OCI-LY7 (cell line): ENCODE data around the gene MYBPHL. TPM values are rescaled to one million over a fixed set of nuclear protein-coding genes. Genes with fewer than 3 reads are reported as not detected.

Experiments used
- BruUV-seq: library from RNA; stranded (reverse); fragments of 400-500 nt; replicated peaks from 2 replicates; lab custom pipeline; 2021; lab: Mats Ljungman, UMichigan
- CTCF ChIA-PET: fragments of 300-600 bp; sonication (Branson Sonifier 250); formaldehyde crosslinking; loops from one replicate; lab custom pipeline; 2022; ENCODE audit warnings: antibody characterized with exemption; ENCODE audit not compliant: unreplicated experiment; lab: Charles Lee
- POLR2A ChIA-PET: fragments of 300-600 bp; sonication (Branson Sonifier 250); formaldehyde crosslinking; loops from one replicate; lab custom pipeline; 2022; ENCODE audit warnings: antibody characterized with exemption; lab: Charles Lee
- DNase-seq: peaks from one replicate; pipeline ENCODE4 v3.0.0-alpha.2; 2015; ENCODE audit warnings: low spot score
- H2AFZ ChIP-seq: fragments of 200-600 bp; sonication (generic), shearing (Covaris generic); 2 replicates; pipeline ENCODE4 v1.6.1; 2014; ENCODE audit warnings: mild to moderate bottlenecking, antibody characterized with exemption, low read length, moderate library complexity
- H3K27ac ChIP-seq: fragments of 200-600 bp; sonication (generic); 2 replicates; pipeline ENCODE4 v1.5.1; 2014; ENCODE audit warnings: mixed run types, low read depth, mild to moderate bottlenecking, moderate library complexity, low read length, inconsistent platforms; ENCODE audit not compliant: poor library complexity, severe bottlenecking
- H3K36me3 ChIP-seq: fragments of 200-600 bp; sonication (generic); 2 replicates; pipeline ENCODE4 v1.6.1; 2014; ENCODE audit warnings: mild to moderate bottlenecking, antibody characterized with exemption, low read length, moderate library complexity, mixed read lengths; ENCODE audit not compliant: insufficient read depth
- H3K4me1 ChIP-seq: fragments of 200-600 bp; sonication (generic); 2 replicates; pipeline ENCODE4 v1.5.1; 2014; ENCODE audit warnings: mild to moderate bottlenecking, low read length; ENCODE audit not compliant: insufficient read depth, poor library complexity, severe bottlenecking
- H3K4me2 ChIP-seq: fragments of 200-600 bp; sonication (generic); 2 replicates; pipeline ENCODE4 v1.6.1; 2014; ENCODE audit warnings: mild to moderate bottlenecking, low read length
- H3K4me3 ChIP-seq: fragments of 200-600 bp; sonication (generic); 2 replicates; pipeline ENCODE4 v1.5.1; 2014; ENCODE audit warnings: mild to moderate bottlenecking, low read depth, low read length; ENCODE audit not compliant: poor library complexity, severe bottlenecking
- H3K79me2 ChIP-seq: fragments of 200-600 bp; sonication (generic); 2 replicates; pipeline ENCODE4 v1.6.1; 2016; ENCODE audit warnings: low read depth, mild to moderate bottlenecking, low read length, moderate library complexity, mixed read lengths; ENCODE audit not compliant: insufficient read depth
- H3K9me2 ChIP-seq: fragments of 200-600 bp; sonication (generic); 2 replicates; pipeline ENCODE4 v1.6.1; 2016; ENCODE audit warnings: mild to moderate bottlenecking, low read length, mixed read lengths; ENCODE audit not compliant: insufficient read depth
- H3K9me3 ChIP-seq: fragments of 200-600 bp; sonication (generic); 2 replicates; pipeline ENCODE4 v1.6.1; 2014; ENCODE audit warnings: mild to moderate bottlenecking, mixed run types, low read length, mixed read lengths
- H4K20me1 ChIP-seq: fragments of 200-600 bp; sonication (generic); 2 replicates; pipeline ENCODE4 v1.6.1; 2014; ENCODE audit warnings: mild to moderate bottlenecking, antibody characterized with exemption, low read length, moderate library complexity, mixed read lengths; ENCODE audit not compliant: insufficient read depth
- CTCF ChIP-seq: fragments of 200-600 bp; sonication (generic); conservative IDR thresholded peaks from 2 replicates; pipeline ENCODE4 v1.5.1; 2014; ENCODE audit warnings: mild to moderate bottlenecking, antibody characterized with exemption, low read length, moderate library complexity, mixed read lengths
- EZH2phosphoT487 ChIP-seq: fragments of 200-600 bp; sonication (generic); IDR thresholded peaks from 2 replicates; pipeline ENCODE4 v1.6.1; 2018; ENCODE audit warnings: low read depth, borderline replicate concordance, mild to moderate bottlenecking, mixed run types, antibody characterized with exemption, low read length, moderate library complexity, mixed read lengths
- intact Hi-C: fragments of 100-400 bp; cut with micrococcal nuclease; formaldehyde crosslinking; loops from one replicate; pipeline ENCODE4 v1.10.0; 2022; ENCODE audit not compliant: unreplicated experiment
- total RNA-seq, 2 experiments: library from RNA; depleted of rRNA in 1 of 2; stranded (reverse); fragments of >200 nt in 1 of 2; shearing (Covaris generic) in 1 of 2; gene quantifications; 2 replicates each; pipeline ENCODE4 v1.2.3, GENCODE V29; 2014 to 2022

The MYBPHL gene
- total RNA-seq, 2 experiments from 2014 or later: 0.16 TPM; not detected in 1

GRCh38 chr1:109254621-109255096 lies 52.2 kb downstream of the MYBPHL start:
- POLR2A ChIA-PET: interaction anchor here (1.5 to 1.8 kb wide), 3 partner anchors 144 to 231 kb away, joined by 3 to 10 read pairs (median 4); partner anchors contain the start of genes PSMA5 and SORT1

GRCh38 chr1:109253803-109254620 lies 52.8 kb downstream of the MYBPHL start:
- no peaks in the 10 kb centered on the region for H4K20me1 ChIP-seq
- H3K79me2 ChIP-seq: no peaks in the 10 kb centered on the region
- no TSS peak for BruUV-seq
- peaks cover under 1% of the 10 kb centered on the region; the same call in 1 of the 2 replicates for H3K36me3 ChIP-seq
- H3K9me2 ChIP-seq: no peaks in the 10 kb centered on the region
- no peak for TF ChIP-seq EZH2phosphoT487
- TF ChIP-seq CTCF: 0 out of 2 replicates have a peak, but pooled peaks have one; percentile 29
- peaks cover 27% of the 10 kb centered on the region for H3K4me1 ChIP-seq
- peak overlapping the region; percentile 80 for H2AFZ ChIP-seq
- ChIA-PET CTCF (interaction anchor here (0.6 to 1.2 kb wide), 3 partner anchors 15 to 278 kb away, joined by 3 read pairs; no protein-coding TSS in a partner anchor), POLR2A (interaction anchor here (0.7 to 1.8 kb wide), 11 partner anchors 11 to 232 kb away, joined by 3 to 10 read pairs (median 4); partner anchors contain the start of genes ATXN7L2, PSMA5, PSRC1 and SORT1)
- peak overlapping the region; percentile 54 for H3K27ac ChIP-seq
- peak; percentile 56 for DNase-seq
- peak overlapping the region; percentile 64 for H3K4me3 ChIP-seq
- peak overlapping the region; percentile 83 for H3K4me2 ChIP-seq
- intact Hi-C loops: no loop called here
- H3K9me3 ChIP-seq: no peaks in the 10 kb centered on the region

More at GRCh38 chr1:109254621-109255096, 52.2 kb downstream of the MYBPHL start:
- Histone ChIP-seq H3K79me2 (no peaks in the 10 kb centered on the region), H3K27ac (no peak overlapping the region), H3K4me3 (peak overlapping the region; percentile 64), H3K36me3 (peaks cover 4% of the 10 kb centered on the region; the same call in 1 of the 2 replicates), H2AFZ (0 out of 2 replicates have a peak overlapping the region, but pooled peaks have one; percentile 80), H3K4me1 (peaks cover 24% of the 10 kb centered on the region), H4K20me1 (no peaks in the 10 kb centered on the region), H3K9me2 (no peaks in the 10 kb centered on the region), H3K9me3 (no peaks in the 10 kb centered on the region), H3K4me2 (peak overlapping the region; percentile 83)
- intact Hi-C loops: no loop called here
- DNase-seq: no peak
- CTCF ChIA-PET: interaction anchor here (0.6 to 1.2 kb wide), 3 partner anchors 223 to 278 kb away, joined by 3 to 4 read pairs (median 3); no protein-coding TSS in a partner anchor
- no TSS peak for BruUV-seq
- TF ChIP-seq CTCF: no peak
- TF ChIP-seq EZH2phosphoT487: no peak
